ENCODE data around the gene ATXN1. TPM values are rescaled to one million over a fixed set of nuclear protein-coding genes. Genes with fewer than 3 reads are reported as not detected.

ATXN1 gene
- total RNA-seq, 4 donors from 2014 or later: 26.4 to 46.4 (median 36.1) TPM

- ATAC-seq (ENCODE audit: low FRiP score): peak; percentile 72
- no peak for TF ChIP-seq CTCF (IDR thresholded peaks at IDR 0.05)
- no peak for DNase-seq (ENCODE audit: low spot score)
Measured at GRCh38 chr6:16681260-16681873, 79.9 kb downstream of the ATXN1 start.

- ATAC-seq (ENCODE audit: low FRiP score) (no peak), DNase-seq (ENCODE audit: low spot score) (no peak)
- TF ChIP-seq CTCF (IDR thresholded peaks at IDR 0.05): no peak
Measured at GRCh38 chr6:16679050-16679449, 82.2 kb downstream of the ATXN1 start.

- TF ChIP-seq CTCF (IDR thresholded peaks at IDR 0.05): no peak
- no peak for ATAC-seq (ENCODE audit: low FRiP score)
- no peak for DNase-seq (ENCODE audit: low spot score)
Measured at GRCh38 chr6:16677458-16677857, 83.8 kb downstream of the ATXN1 start.

- no peak for DNase-seq (ENCODE audit: low spot score)
- no peak for TF ChIP-seq CTCF (IDR thresholded peaks at IDR 0.05)
- ATAC-seq (ENCODE audit: low FRiP score): peak; percentile 39
Measured at GRCh38 chr6:16676978-16677377, 84.3 kb downstream of the ATXN1 start.

- TF ChIP-seq CTCF (IDR thresholded peaks at IDR 0.05): no peak
- no peak for ATAC-seq (ENCODE audit: low FRiP score)
- no peak for DNase-seq (ENCODE audit: low spot score)
Measured at GRCh38 chr6:16676376-16676775, 84.9 kb downstream of the ATXN1 start.

- DNase-seq (ENCODE audit: low spot score): no peak
- peak; percentile 33 for ATAC-seq (ENCODE audit: low FRiP score)
- TF ChIP-seq CTCF (IDR thresholded peaks at IDR 0.05): no peak
Measured at GRCh38 chr6:16674801-16675392, 86.4 kb downstream of the ATXN1 start.
